Measurements from ENCODE around the gene GLRA3. TPM values are rescaled to one million over a fixed set of nuclear protein-coding genes. Genes with fewer than 3 reads are reported as not detected.
A peak's percentile ranks its signal among the peaks of the same experiment; 100 is the strongest.
"Not testable (repeated sequence)": the region's sequence is repeated elsewhere in the genome, so short reads cannot be mapped to it uniquely, and the experiment has no call there.

The GLRA3 gene
- total RNA-seq, 1 donor from 2014 or later = not detected

DNA sequence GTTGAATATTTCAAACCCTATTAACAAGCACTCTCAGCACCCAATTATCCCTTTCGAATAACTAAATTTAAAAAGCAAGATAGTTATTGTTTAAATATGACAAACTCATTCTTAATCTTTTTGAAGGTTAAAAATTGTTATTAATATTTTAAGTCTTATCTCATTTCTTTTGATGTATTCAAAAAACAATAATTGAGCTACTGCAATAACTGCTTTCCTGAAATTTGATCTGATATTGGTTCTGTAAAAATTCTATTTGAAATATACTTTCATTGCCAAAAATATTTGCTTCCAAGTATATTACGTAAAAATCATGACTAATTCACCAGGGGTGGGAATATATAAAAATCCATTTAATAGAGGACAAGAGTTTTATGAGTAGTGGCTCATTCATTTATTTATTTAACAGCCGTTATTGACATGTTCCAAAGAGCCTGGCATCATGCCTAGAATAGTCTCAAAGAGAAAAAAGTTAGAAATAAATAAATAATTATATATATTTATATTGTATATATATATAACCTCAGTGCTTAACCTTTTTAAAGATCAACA, 34.4 kb downstream of the GLRA3 start:
- Histone ChIP-seq H3K36me3 (no peaks in the 10 kb centered on the region), H3K4me1 (no peaks in the 10 kb centered on the region), H3K4me3 (no peak overlapping the region), H3K9me3 (replicated peaks) (peaks cover 17% of the 10 kb centered on the region), H3K27ac (replicated peaks) (no peak overlapping the region), H3K27me3 (ENCODE audit: low read depth) (no peaks in the 10 kb centered on the region)
- intact Hi-C loops (cut with micrococcal nuclease) = no loop called here
- no peak for DNase-seq
- TF ChIP-seq, protein P1, sequence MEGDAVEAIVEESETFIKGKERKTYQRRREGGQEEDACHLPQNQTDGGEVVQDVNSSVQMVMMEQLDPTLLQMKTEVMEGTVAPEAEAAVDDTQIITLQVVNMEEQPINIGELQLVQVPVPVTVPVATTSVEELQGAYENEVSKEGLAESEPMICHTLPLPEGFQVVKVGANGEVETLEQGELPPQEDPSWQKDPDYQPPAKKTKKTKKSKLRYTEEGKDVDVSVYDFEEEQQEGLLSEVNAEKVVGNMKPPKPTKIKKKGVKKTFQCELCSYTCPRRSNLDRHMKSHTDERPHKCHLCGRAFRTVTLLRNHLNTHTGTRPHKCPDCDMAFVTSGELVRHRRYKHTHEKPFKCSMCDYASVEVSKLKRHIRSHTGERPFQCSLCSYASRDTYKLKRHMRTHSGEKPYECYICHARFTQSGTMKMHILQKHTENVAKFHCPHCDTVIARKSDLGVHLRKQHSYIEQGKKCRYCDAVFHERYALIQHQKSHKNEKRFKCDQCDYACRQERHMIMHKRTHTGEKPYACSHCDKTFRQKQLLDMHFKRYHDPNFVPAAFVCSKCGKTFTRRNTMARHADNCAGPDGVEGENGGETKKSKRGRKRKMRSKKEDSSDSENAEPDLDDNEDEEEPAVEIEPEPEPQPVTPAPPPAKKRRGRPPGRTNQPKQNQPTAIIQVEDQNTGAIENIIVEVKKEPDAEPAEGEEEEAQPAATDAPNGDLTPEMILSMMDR (IDR thresholded peaks at IDR 0.05; ENCODE audit: borderline replicate concordance) = no peak

DNA sequence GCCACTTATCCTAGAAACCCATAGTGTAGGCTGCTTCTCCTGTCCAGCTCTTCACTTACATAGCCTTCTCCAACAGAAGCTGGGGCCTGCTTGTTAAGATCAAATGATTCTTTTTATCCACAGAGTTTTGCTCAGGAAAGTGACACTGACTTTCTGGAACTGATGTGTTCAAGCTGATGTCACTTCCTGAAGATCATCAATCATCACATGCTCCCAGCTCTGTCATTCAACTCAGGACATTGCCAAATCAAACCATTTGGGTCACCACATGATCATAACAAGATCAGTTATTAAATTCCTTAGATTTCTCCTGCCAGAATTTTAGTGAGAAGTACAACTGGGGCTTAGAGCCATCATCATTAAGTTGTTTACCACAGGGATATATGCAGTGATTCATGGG, 39.4 kb downstream of the GLRA3 start:
- no peaks in the 10 kb centered on the region for H3K36me3 ChIP-seq
- H3K4me3 ChIP-seq = no peak overlapping the region
- intact Hi-C loops (cut with micrococcal nuclease) = no loop called here
- no peak for DNase-seq
- peaks cover 10% of the 10 kb centered on the region for H3K9me3 ChIP-seq (replicated peaks)
- H3K27ac ChIP-seq (replicated peaks) = no peak overlapping the region
- H3K27me3 ChIP-seq (ENCODE audit: low read depth) = no peaks in the 10 kb centered on the region
- TF ChIP-seq, protein P1 (IDR thresholded peaks at IDR 0.05; ENCODE audit: borderline replicate concordance) = no peak
- no peaks in the 10 kb centered on the region for H3K4me1 ChIP-seq

DNA sequence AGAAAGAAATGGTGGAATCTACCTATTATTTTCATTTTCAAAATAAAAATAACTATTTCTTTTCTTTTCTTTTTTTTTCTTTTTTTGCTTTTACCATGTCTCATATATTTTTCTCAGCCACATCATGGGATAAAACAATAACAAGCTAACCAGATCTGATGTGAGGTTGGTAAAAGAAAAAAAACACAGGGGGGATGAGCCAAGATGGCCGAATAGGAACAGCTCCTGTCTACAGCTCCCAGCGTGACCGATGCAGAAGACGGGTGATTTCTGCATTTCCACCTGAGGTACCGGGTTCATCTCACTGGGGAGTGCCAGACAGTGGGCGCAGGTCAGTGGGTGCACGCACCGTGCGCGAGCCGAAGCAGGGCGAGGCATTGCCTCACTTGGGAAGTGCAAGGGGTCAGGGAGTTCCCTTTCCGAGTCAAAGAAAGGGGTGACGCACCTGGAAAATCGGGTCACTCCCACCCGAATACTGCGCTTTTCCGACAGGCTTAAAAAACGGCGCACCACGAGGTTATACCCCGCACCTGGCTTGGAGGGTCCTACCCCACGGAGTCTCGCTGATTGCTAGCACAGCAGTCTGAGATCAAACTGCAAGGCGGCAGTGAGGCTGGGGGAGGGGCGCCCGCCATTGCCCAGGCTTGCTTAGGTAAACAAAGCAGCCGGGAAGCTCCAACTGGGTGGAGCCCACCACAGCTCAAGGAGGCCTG, 50.6 kb downstream of the GLRA3 start:
- H3K4me1 ChIP-seq; DNase-seq; H3K27ac ChIP-seq (replicated peaks); H3K4me3 ChIP-seq; H3K9me3 ChIP-seq (replicated peaks); H3K36me3 ChIP-seq; H3K27me3 ChIP-seq (ENCODE audit: low read depth); intact Hi-C loops (cut with micrococcal nuclease): not testable (repeated sequence)

DNA sequence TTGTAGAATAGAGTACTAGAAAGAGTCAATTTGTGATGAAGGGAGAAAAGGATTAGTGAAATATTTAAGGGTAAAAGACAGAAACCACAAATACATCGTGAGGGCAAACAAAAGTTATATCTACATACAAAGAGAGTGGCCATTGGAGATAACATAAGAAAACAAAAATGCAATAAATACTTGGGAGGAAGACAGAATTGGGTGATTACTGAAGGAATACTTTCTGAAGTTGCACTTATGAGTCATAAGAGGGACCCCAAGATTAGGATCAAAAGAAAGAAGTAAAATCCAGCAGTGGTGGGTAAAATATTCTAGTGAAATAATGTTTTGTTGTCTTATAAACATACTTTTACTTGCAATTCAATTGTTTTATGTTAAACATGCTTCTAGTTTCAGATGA, 53.7 kb downstream of the GLRA3 start:
- no peaks in the 10 kb centered on the region for H3K36me3 ChIP-seq
- no peaks in the 10 kb centered on the region for H3K9me3 ChIP-seq (replicated peaks)
- DNase-seq = no peak
- no peaks in the 10 kb centered on the region for H3K27me3 ChIP-seq (ENCODE audit: low read depth)
- intact Hi-C loops (cut with micrococcal nuclease) = no loop called here
- H3K27ac ChIP-seq (replicated peaks) = no peak overlapping the region
- TF ChIP-seq, protein P1 (IDR thresholded peaks at IDR 0.05; ENCODE audit: borderline replicate concordance) = no peak
- no peaks in the 10 kb centered on the region for H3K4me1 ChIP-seq
- no peak overlapping the region for H3K4me3 ChIP-seq

DNA sequence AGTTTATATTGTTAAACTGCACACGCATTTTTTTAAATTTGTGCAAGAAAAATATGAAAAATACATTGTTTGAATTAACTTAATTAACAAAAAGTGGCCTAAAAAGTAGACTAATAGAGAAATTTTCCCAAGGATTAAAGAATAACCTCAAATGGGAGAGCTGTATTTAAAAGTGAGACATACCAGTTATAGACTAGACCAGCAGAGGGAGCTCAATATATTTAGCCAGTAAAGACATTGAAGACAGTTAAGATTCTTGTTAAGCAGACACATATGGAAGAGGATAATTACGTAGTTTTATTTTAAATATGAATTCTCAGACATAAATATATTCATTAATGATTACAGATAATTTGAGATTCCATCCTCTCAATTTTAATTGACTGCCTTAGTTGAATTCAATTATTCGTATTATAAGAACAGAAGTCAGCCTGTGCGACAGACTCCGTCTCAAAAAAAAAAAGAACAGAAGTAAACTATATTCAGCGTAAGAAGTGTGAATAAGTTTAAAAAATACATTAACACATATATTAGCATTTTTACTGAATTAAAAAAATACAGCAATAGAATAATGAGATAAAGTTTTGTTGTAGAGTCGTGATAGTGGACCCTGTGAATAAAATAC, 64.8 kb downstream of the GLRA3 start:
- Histone ChIP-seq H3K4me1 (no peaks in the 10 kb centered on the region), H3K27me3 (ENCODE audit: low read depth) (no peaks in the 10 kb centered on the region), H3K36me3 (no peaks in the 10 kb centered on the region), H3K27ac (replicated peaks) (no peak overlapping the region), H3K4me3 (no peak overlapping the region), H3K9me3 (replicated peaks) (peaks cover 2% of the 10 kb centered on the region)
- TF ChIP-seq, protein P1 (IDR thresholded peaks at IDR 0.05; ENCODE audit: borderline replicate concordance) = peak; percentile 62
- intact Hi-C loops (cut with micrococcal nuclease) = loop anchor here (5.0 kb wide), 1 partner anchor 773 kb away; no protein-coding TSS in a partner anchor
- no peak for DNase-seq
